AG04449 (cell line): ENCODE data around the gene ANTXRL.
"Not testable (repeated sequence)": the region's sequence is repeated elsewhere in the genome, so short reads cannot be mapped to it uniquely, and the experiment has no call there.

Source experiments
- CTCF ChIA-PET: fragments of 350-600 bp; formaldehyde crosslinking; extraction: SDS; loops from one replicate; lab custom pipeline; 2021; ENCODE audit warnings: antibody characterized with exemption; lab: Yijun Ruan, JAX
- POLR2A ChIA-PET: fragments of 400-600, 350-600 bp; formaldehyde crosslinking; extraction: SDS; loops from one replicate; lab custom pipeline; 2020; ENCODE audit warnings: antibody characterized with exemption, inconsistent platforms; lab: Yijun Ruan, JAX
- DNase-seq: peaks from one replicate; pipeline ENCODE4 v3.0.0-alpha.2; 2010; ENCODE audit warnings: low read depth, low spot score
- H3K4me3 ChIP-seq: 2 replicates; pipeline ENCODE4 v1.5.1; 2011; ENCODE audit warnings: low read depth, mild to moderate bottlenecking, control low read depth, low read length
- TF ChIP-seq, protein P1 (sequence below): IDR thresholded peaks from one replicate; pipeline ENCODE4 v1.5.1; 2011; ENCODE audit warnings: mild to moderate bottlenecking, moderate library complexity, low read length, control low read depth, inconsistent platforms; ENCODE audit not compliant: insufficient read depth; ENCODE audit errors: missing control alignments

Gene ANTXRL

DNA sequence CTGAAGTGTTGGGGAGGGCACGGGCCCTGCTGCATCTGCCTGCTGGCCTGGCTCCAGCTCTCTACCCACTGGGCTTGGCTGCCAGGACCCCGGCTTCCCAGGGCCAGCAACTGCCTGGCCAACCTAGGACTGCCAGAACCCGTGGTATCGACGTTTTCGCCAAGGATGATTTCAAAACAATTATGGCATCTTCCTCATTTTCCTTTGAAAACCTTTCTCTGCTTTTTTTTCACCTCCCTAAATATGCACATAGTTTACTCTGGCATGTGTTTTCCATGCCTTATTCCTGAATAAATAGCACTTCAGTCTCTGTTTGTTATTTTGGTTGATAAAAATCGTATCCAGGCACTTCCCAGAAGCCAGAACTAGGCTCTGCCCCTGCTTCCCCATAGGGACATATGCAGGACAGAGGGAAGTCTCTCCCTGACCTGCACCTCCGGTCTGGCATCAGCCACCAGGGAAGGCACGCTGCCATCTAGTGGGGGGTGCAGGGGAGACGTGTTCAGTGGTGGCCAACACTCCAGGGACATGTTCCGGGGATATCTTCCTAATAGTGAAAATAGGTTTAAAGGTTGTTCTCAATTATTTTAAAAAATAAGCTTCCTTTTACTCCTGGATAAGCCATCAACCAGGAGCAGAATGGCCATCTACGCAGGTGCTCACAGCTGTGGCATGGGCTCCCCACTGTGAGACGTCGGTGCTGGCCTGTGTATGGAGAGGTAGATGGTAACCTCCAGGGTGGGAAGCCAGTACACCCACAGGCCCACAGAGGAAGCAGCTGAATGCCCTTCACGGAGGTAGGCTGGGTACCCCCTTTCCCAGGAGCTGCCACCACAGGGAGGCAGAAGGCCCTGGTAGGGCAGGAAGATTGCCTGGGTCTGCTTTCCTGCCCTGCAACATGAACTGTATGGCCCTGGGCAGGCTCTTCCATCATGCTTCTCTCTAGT, 30.7 kb upstream of the ANTXRL start:
- DNase-seq = no peak
- TF ChIP-seq, protein P1, sequence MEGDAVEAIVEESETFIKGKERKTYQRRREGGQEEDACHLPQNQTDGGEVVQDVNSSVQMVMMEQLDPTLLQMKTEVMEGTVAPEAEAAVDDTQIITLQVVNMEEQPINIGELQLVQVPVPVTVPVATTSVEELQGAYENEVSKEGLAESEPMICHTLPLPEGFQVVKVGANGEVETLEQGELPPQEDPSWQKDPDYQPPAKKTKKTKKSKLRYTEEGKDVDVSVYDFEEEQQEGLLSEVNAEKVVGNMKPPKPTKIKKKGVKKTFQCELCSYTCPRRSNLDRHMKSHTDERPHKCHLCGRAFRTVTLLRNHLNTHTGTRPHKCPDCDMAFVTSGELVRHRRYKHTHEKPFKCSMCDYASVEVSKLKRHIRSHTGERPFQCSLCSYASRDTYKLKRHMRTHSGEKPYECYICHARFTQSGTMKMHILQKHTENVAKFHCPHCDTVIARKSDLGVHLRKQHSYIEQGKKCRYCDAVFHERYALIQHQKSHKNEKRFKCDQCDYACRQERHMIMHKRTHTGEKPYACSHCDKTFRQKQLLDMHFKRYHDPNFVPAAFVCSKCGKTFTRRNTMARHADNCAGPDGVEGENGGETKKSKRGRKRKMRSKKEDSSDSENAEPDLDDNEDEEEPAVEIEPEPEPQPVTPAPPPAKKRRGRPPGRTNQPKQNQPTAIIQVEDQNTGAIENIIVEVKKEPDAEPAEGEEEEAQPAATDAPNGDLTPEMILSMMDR = peak; percentile 39
- no peak overlapping the region for H3K4me3 ChIP-seq
- ChIA-PET POLR2A (no interaction called here), CTCF (no interaction called here)

GRCh38 chr10:46257099-46257498, 29.7 kb upstream of the ANTXRL start:
- DNase-seq = no peak
- POLR2A ChIA-PET = no interaction called here
- TF ChIP-seq, protein P1 = no peak
- H3K4me3 ChIP-seq = no peak overlapping the region
- CTCF ChIA-PET = no interaction called here

- H3K4me3 ChIP-seq, POLR2A ChIA-PET, CTCF ChIA-PET, DNase-seq: not testable (repeated sequence)
Observed at GRCh38 chr10:46262906-46263560, 23.8 kb upstream of the ANTXRL start.

DNA sequence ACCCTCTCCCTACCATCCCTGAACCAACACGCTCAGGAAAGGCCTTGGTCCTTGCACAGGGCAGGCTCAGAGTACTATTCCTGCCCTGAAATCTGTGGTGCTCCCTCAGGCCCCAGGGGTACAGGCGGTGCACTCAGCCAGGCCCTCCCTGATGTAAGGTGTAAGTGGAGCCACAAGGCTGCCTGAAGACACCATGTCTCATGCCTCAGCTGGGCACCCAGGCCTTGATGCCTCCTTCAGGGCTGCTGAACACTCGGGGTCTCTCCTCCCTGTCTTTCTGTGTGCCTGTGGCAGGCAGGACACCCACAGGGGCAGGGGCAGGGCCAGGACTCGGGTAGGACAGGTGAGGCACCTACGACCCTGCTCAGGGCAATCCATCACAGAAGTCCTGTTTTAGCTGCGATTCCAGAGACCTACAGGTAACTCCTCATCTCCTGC, 22.9 kb upstream of the ANTXRL start:
- H3K4me3 ChIP-seq = no peak overlapping the region
- no peak for DNase-seq
- TF ChIP-seq, protein P1 = no peak
- ChIA-PET POLR2A (no interaction called here), CTCF (interaction anchor here (1.7 kb wide), 1 partner anchor 36 kb away, joined by 4 read pairs; no protein-coding TSS in a partner anchor)

DNA sequence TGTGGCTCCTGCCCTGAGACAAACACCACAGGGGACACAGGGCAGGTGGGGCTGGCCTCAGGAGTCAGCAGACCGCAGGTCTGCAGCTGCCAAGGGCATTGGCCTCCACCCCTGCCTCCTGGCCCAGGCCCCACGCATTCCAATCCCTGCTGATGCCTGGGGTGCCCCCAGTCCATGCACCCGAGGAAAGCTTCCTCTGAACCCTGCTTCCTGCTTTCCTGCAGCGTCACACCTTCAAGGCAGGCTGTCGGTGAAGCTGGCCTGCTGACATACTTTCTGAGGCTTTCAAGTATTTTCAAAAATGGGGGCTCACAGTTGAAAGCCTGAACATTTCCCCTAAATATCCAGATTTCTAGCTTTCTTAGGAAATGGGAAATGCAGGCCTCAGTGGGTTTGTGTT, 22.5 kb upstream of the ANTXRL start:
- POLR2A ChIA-PET = no interaction called here
- CTCF ChIA-PET = interaction anchor here (1.7 kb wide), 1 partner anchor 37 kb away, joined by 4 read pairs; no protein-coding TSS in a partner anchor
- TF ChIP-seq, protein P1 = no peak
- DNase-seq = no peak
- H3K4me3 ChIP-seq = no peak overlapping the region

DNA sequence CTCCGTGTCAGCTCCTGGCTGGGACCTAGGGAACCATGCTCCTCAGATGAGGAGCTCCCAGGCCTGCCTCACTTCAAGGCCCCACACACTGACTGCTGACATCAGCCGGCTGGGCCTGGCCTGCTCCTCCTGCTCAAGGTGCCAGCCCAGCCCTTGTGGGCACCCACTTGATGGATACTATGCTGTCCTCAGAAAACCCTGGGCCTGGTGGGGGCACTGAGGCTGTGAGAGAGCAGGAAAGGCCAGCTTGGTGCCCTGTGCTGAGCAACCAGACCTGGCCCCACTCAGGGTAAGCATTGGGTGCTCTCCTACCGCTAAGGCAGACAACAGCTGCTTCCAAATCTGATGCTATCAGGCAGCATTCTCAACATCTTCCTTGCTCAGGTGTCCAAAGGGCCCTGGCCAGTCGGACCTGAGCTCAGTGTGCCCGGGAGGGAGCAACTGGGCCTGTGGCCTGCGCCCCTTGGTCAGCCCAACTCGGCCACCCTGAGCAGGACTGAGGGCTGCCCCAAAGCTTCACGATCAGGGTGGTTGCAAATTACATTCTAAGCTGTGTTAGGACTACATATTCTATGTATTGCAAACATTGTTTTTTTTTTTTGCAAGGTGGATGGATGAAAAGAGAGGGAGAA, 21.9 kb upstream of the ANTXRL start:
- CTCF ChIA-PET = interaction anchor here (1.7 kb wide), 1 partner anchor 37 kb away, joined by 4 read pairs; no protein-coding TSS in a partner anchor
- POLR2A ChIA-PET = no interaction called here

DNA sequence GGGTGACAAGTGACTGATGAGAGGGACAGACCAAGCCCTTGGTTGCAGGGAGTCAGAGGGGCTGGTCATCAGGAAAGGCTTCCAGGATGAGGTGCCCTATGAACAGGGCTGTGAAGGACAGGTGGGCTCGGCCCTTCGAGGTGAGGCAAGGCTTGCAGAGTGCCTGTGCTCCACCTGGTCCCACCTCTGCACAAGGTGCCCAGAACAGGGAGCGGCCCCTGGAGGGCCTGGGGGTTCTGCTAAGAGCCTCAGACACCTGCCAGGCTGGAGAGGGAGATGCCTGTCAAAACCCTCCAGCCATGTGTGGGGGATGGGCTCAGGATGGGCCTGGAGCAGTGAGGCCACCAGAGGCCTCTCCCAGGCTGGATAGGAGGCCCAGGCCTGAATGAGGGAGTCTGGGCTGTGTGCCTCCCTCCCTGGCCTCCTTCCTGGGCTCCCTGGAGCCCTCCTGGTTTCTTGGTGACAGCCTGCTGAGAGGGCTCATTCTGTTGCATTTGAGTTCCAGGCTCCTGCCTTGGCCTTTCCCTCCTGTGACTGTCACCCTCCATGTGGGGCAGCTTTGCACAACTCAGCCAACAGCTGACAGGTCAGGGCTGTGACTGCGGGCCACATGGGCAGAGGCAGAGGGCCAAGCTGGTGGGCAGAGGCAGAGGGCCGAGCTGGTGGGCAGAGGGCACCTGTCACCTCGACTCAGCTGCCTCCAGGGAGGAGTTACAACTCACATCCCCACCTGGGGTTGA, 21.1 kb upstream of the ANTXRL start:
- CTCF ChIA-PET, DNase-seq, H3K4me3 ChIP-seq, POLR2A ChIA-PET: not testable (repeated sequence)

More for the DNA sequence above, 21.9 kb upstream of the ANTXRL start:
- TF ChIP-seq, protein P1 = no peak
- H3K4me3 ChIP-seq = no peak overlapping the region
- no peak for DNase-seq
